GM19193 (cell line): ENCODE results near the gene SPANXN5.
"Not testable (repeated sequence)": the region's sequence is repeated elsewhere in the genome, so short reads cannot be mapped to it uniquely, and the experiment has no call there.

Experiments used
- POLR2A ChIP-seq: IDR thresholded peaks from 4 replicates; pipeline ENCODE4 v1.6.1; 2011; ENCODE audit not compliant: insufficient read depth, insufficient read length; ENCODE audit errors: extremely low read depth

SPANXN5 gene, protein sequence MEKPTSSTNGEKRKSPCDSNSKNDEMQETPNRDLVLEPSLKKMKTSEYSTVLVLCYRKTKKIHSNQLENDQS

DNA sequence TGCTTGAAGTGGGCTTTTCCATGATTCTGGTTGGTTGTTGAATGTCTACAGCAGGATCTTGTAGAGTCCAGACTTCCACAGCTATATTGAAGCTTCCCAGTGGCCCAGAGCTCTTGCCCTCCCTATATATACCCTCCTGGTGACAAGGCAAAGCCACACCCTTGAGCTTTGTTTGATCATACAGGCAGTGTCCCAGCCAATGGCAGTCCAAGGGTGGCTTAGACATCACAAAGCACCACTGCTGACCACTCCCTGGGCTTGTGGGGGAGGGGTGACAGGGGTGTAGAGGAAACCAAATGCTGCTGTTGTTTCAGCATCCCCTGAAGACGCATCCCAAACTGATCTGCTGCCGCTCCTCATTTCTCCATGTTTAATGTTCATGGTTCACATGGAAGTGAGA, at the start of gene SPANXN5:
TSS of gene SPANXN5 (minus strand) at position 101 of the 400 bp plus-strand sequence. CDS start at position 22, 79 bp downstream.
- TF ChIP-seq POLR2A: not testable (repeated sequence)

DNA sequence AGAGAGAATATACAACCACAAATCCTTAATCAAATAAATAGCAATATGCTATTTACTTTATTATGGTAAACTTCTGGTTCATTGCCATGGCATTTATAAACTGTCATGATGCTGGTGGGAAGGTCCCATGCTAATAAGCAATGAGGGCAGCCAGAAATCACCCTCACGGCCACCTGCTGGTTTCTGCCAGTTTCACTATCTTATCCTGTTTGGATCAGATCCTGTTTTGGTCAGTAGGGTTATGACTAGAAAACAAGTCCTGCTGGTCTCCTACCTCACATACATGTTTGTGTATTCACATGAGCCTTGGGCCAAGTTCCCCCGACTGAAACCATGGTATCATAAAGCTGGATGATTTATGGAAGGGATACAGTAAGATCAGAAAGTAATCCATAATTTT, 41.9 kb upstream of the SPANXN5 start:
- TF ChIP-seq POLR2A: no peak

DNA sequence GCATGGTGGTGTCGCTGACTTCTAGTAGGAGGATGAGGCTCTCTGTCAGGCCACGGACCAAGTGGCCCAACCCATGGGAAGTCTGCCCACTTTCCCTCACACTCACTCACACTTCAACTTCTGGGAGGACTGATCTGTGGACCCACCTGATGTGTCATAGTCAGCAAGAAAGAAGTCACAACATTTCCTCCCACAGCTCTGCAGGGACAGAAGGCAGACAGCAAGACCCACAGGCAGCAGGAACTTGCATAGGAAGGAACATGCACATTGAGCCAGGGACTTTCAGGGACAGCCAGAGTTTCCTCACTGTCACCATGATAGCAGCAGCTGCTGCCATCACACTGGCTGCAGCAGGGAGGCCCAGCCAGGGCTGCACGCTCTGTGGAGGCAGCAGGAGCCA, 33.3 kb upstream of the SPANXN5 start:
- TF ChIP-seq POLR2A: no peak

DNA sequence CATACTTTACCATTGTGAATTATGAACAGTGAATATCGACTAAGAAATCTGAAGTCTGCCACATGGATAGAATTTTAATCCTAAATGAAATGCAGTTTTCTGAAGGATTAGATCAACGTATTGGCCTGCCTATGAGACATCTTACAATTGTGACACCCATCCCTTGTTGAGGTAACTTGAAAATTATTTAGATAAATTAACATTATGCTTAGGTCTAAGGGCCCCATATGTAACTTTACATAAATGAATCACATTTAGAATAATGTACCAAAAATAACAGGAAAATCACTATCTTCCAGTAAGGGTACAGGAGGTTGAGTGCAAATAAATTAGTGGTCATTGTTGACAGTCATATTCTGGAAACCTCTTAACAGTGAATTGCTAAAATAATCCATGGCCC, 27.4 kb upstream of the SPANXN5 start:
- TF ChIP-seq POLR2A: no peak

DNA sequence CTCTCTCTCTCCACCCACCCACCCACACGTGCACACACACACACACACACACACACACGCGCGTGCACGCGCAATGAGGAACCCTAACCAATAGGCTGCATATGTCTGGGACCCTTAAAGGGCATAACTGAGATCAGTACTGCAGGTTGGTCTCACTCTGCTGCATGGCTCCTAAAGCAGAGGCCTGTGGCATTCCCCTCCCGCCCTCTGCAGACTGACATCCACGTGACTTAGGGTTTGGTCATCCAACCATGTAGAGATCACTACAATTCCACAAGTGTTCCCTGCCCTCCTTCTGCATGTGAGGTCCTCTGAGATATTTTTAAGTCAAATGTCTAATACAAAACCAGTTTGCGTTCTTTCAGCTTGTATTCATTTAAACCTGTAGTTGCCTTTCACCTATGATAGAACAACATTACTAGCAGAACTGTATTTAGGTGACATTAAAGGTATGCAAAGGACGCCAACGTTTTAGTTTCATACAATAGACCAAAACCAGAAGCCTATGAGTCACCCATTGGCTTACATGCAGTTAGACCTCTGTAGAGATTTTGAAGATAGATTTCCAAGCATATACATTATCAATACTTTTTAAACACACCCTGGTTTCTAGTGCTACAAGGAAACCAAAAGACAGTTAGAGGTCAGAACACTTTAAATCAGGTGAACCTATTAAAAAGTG, 24.0 kb upstream of the SPANXN5 start:
- no peak for TF ChIP-seq POLR2A

DNA sequence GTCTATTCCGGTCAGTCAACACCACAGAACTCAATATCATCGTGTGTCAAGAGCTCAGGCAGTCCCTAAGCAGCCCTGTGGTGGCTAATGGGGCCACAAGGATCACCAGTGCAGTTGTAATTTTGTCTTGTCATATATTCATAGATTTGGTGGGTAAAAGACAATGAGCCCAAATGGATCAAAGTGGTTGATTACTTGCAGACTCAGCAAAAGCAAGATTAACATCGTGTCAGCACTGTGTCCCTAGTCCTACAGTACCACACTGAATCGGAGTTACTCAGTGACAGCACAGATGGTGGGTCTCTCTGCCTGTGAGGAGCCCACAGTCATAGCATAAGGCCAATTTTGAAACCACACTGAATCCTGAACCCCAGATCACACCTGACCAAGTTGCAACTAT, 22.6 kb upstream of the SPANXN5 start:
- no peak for TF ChIP-seq POLR2A

DNA sequence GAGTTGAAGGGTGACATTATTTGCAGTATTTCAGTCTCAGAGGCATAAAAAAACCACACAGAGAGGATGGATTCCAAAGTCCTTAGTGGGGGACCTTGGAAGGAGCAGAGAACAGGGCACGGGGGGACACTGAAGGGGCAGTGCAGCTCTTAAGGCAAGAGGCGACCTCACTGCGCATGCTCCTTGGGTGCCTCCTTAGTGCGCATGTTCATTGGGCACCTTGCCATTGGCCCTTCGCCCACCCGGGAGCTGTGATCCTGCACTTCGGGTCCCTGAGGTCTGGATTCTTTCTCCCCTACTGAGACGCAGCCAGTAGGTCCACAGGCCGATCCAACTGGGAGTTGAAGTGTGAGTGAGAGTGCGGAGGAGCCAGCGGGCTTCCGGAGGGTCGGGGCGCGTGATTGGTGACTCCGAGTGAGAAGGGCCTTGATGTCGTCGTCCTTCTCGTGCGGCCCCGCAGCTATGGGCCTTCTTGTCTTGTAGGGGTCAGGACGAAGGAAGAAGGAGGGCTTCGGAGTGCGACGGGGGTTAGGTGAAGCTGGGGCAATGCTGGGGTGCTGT, 13.9 kb upstream of the SPANXN5 start, which contains the start of gene XAGE5:
TSS of gene XAGE5 (plus strand) at position 223 of the 561 bp plus-strand sequence. CDS start 1,280 bp downstream, outside the sequence.
- no peak for TF ChIP-seq POLR2A

DNA sequence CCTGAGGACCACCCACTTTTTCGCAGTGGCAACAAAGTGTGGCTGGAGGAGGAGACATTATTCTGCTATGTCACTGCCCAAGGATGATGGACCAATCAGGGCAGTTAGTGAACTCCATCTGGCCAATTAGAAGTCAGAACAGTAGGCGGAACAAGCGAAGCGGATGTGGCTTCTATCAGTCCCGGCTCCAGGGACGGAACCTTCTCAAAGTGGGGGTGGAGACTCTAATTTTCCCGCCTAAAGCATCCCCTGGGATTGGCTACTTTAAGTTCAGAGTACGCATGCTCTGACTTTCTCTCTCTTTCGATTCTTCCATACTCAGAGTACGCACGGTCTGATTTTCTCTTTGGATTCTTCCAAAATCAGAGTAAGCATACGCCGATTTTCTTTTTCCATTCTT, 46.3 kb downstream of the SPANXN5 start, which contains the start of gene SSX2B:
TSS of gene SSX2B (plus strand) at position 301 of the 400 bp plus-strand sequence. CDS start 1,429 bp downstream, outside the sequence.
- not testable (repeated sequence) for TF ChIP-seq POLR2A
